SK-N-SH treated with all-trans-retinoic acid at 6 μM for 48 hours (cell line): ENCODE results near the gene FRAS1.

Experiments
- ATAC-seq: fragments of 200-7000 bp; cut with Tn5 transposase; 3 replicates; pipeline ENCODE4 v1.9.1; 2020; ENCODE audit warnings: mild to moderate bottlenecking, moderate library complexity
- BACH2 ChIP-seq: fragments of 250-450 bp; sonication (Bioruptor Pico); IDR thresholded peaks from 2 replicates; pipeline ENCODE4 v1.9.0; 2021; ENCODE audit warnings: mild to moderate bottlenecking, borderline replicate concordance
- ESRRG ChIP-seq: fragments of 250-450 bp; sonication (Bioruptor Pico); IDR thresholded peaks from 2 replicates; pipeline ENCODE4 v1.6.1; 2021; ENCODE audit warnings: mild to moderate bottlenecking
- GLIS3 ChIP-seq: fragments of 250-450 bp; sonication (Bioruptor Pico); IDR thresholded peaks from 2 replicates; pipeline ENCODE4 v1.5.0; 2020; ENCODE audit warnings: mild to moderate bottlenecking, moderate library complexity
- ISL1 ChIP-seq: fragments of 250-450 bp; sonication (Bioruptor Pico); IDR thresholded peaks from 2 replicates; pipeline ENCODE4 v2.1.2; 2022; ENCODE audit warnings: mild to moderate bottlenecking, moderate library complexity
- OSR1 ChIP-seq: fragments of 250-450 bp; sonication (Bioruptor Pico); IDR thresholded peaks from 2 replicates; pipeline ENCODE4 v1.8.0; 2022; ENCODE audit warnings: moderate library complexity, mild to moderate bottlenecking, inconsistent platforms
- PPARA ChIP-seq: fragments of 250-450 bp; sonication (Bioruptor Pico); IDR thresholded peaks from 2 replicates; pipeline ENCODE4 v1.5.0; 2020; ENCODE audit warnings: mild to moderate bottlenecking, borderline replicate concordance
- RARB ChIP-seq: fragments of 250-450 bp; sonication (Bioruptor Pico); IDR thresholded peaks from 2 replicates; pipeline ENCODE4 v1.8.0; 2021; ENCODE audit warnings: mild to moderate bottlenecking, moderate library complexity
- SNAI2 ChIP-seq: fragments of 250-450 bp; sonication (Bioruptor Pico); IDR thresholded peaks from 2 replicates; pipeline ENCODE4 v1.5.0; 2020; ENCODE audit warnings: mild to moderate bottlenecking, moderate library complexity
- TCF4 ChIP-seq: fragments of 250-450 bp; sonication (Bioruptor Pico); IDR thresholded peaks from 2 replicates; pipeline ENCODE4 v1.8.0; 2021; ENCODE audit warnings: mild to moderate bottlenecking, moderate library complexity, borderline replicate concordance
- TOX ChIP-seq: fragments of 250-450 bp; sonication (Bioruptor Pico); IDR thresholded peaks from 2 replicates; pipeline ENCODE4 v1.8.0; 2021; ENCODE audit warnings: mild to moderate bottlenecking, moderate library complexity, borderline replicate concordance
- ZC3H10 ChIP-seq: fragments of 250-450 bp; sonication (Bioruptor Pico); IDR thresholded peaks from 2 replicates; pipeline ENCODE4 v1.5.1; 2021; ENCODE audit warnings: mild to moderate bottlenecking, moderate library complexity
- ZFP3 ChIP-seq: fragments of 250-450 bp; sonication (Bioruptor Pico); IDR thresholded peaks from 2 replicates; pipeline ENCODE4 v1.5.0; 2020; ENCODE audit warnings: mild to moderate bottlenecking, moderate library complexity
- ZFP30 ChIP-seq: fragments of 450-650 bp; formaldehyde crosslinking; IDR thresholded peaks from 2 replicates; pipeline ENCODE4 v1.5.0; 2022; ENCODE audit warnings: mild to moderate bottlenecking, moderate library complexity
- ZNF565 ChIP-seq: fragments of 450-650 bp; formaldehyde crosslinking; conservative IDR thresholded peaks from 2 replicates; pipeline ENCODE4 v1.5.0; 2020; ENCODE audit warnings: low read depth, mild to moderate bottlenecking, moderate library complexity
- ZNF70 ChIP-seq: fragments of 450-650 bp; formaldehyde crosslinking; IDR thresholded peaks from 2 replicates; pipeline ENCODE4 v1.5.0; 2020; ENCODE audit warnings: mild to moderate bottlenecking, moderate library complexity
- ZNF8 ChIP-seq: fragments of 450-650 bp; formaldehyde crosslinking; IDR thresholded peaks from 2 replicates; pipeline ENCODE4 v1.5.0; 2020; ENCODE audit warnings: mild to moderate bottlenecking, moderate library complexity
- TF ChIP-seq, protein P1 (sequence below): fragments of 250-450 bp; sonication (Bioruptor Pico); IDR thresholded peaks from 2 replicates; pipeline ENCODE4 v1.5.1; 2020; ENCODE audit warnings: low read depth, mild to moderate bottlenecking, moderate library complexity
- TF ChIP-seq, protein P2 (sequence below): fragments of 250-450 bp; sonication (Bioruptor Pico); IDR thresholded peaks from 2 replicates; pipeline ENCODE4 v1.5.0; 2020; ENCODE audit warnings: mild to moderate bottlenecking, moderate library complexity
- TF ChIP-seq, protein P3 (sequence below): fragments of 250-450 bp; sonication (Bioruptor Pico); IDR thresholded peaks from 2 replicates; pipeline ENCODE4 v1.5.1; 2021; ENCODE audit warnings: mild to moderate bottlenecking, moderate library complexity
- TF ChIP-seq, protein P4 (sequence below): fragments of 250-450 bp; sonication (Bioruptor Pico); IDR thresholded peaks from 2 replicates; pipeline ENCODE4 v1.8.0; 2020; ENCODE audit warnings: mild to moderate bottlenecking, moderate library complexity, borderline replicate concordance
- TF ChIP-seq, protein P5 (sequence below): fragments of 250-450 bp; sonication (Bioruptor Pico); IDR thresholded peaks from 2 replicates; pipeline ENCODE4 v1.8.0; 2021; ENCODE audit warnings: low read depth, mild to moderate bottlenecking, moderate library complexity, borderline replicate concordance

Gene FRAS1

DNA sequence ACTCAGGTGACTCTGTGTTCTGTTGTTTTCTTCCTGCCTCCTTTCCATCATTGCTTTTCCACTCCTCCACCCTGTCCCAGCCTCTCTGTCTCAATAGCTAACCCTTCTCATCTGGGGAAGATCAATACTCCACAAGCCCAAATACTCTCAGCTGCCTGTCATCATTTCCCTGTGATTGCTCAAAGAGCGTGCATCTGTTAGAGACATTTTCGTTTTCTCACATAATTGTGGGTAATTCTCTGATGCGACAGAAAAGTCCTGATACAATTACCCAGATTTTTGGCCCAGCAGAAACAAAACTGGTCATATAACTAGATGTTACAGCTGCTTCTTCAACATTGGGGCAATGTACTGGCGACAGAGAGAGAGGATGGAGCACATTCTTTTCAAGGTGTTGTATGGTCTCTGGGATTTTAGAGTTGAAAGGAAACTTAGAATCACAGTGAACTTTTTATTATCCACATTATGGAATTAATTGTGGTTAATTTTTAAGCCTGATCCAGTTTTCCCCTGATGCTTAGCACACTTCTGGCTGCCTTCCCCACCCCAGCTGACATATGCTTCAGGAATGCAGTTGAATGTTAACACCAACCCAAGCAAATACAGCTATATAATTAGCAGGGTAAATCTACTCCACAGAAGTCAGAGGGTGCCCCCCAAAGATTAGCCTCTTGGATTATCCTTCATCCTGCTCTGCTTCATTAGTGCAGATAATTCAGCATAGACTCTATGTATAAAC lies 323.0 kb downstream of the FRAS1 start:
- peak; percentile 34; the same call in 1 of the 3 replicates for ATAC-seq
- TF ChIP-seq OSR1 (CRISPR knock-in tag) (no peak), TCF4 (CRISPR knock-in tag) (no peak), ISL1 (CRISPR knock-in tag) (no peak), BACH2 (CRISPR knock-in tag) (no peak), ZFP3 (no peak), ZFP30 (CRISPR knock-in tag) (no peak), ZNF8 (CRISPR knock-in tag) (no peak), PPARA (CRISPR knock-in tag) (no peak), ESRRG (CRISPR knock-in tag) (no peak), RARB (CRISPR knock-in tag) (no peak)
- TF ChIP-seq, protein P1, sequence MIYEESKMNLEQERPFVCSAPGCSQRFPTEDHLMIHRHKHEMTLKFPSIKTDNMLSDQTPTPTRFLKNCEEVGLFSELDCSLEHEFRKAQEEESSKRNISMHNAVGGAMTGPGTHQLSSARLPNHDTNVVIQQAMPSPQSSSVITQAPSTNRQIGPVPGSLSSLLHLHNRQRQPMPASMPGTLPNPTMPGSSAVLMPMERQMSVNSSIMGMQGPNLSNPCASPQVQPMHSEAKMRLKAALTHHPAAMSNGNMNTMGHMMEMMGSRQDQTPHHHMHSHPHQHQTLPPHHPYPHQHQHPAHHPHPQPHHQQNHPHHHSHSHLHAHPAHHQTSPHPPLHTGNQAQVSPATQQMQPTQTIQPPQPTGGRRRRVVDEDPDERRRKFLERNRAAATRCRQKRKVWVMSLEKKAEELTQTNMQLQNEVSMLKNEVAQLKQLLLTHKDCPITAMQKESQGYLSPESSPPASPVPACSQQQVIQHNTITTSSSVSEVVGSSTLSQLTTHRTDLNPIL (CRISPR knock-in tag), result no peak
- TF ChIP-seq, protein P2, sequence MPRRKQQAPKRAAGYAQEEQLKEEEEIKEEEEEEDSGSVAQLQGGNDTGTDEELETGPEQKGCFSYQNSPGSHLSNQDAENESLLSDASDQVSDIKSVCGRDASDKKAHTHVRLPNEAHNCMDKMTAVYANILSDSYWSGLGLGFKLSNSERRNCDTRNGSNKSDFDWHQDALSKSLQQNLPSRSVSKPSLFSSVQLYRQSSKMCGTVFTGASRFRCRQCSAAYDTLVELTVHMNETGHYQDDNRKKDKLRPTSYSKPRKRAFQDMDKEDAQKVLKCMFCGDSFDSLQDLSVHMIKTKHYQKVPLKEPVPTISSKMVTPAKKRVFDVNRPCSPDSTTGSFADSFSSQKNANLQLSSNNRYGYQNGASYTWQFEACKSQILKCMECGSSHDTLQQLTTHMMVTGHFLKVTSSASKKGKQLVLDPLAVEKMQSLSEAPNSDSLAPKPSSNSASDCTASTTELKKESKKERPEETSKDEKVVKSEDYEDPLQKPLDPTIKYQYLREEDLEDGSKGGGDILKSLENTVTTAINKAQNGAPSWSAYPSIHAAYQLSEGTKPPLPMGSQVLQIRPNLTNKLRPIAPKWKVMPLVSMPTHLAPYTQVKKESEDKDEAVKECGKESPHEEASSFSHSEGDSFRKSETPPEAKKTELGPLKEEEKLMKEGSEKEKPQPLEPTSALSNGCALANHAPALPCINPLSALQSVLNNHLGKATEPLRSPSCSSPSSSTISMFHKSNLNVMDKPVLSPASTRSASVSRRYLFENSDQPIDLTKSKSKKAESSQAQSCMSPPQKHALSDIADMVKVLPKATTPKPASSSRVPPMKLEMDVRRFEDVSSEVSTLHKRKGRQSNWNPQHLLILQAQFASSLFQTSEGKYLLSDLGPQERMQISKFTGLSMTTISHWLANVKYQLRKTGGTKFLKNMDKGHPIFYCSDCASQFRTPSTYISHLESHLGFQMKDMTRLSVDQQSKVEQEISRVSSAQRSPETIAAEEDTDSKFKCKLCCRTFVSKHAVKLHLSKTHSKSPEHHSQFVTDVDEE, result no peak
- TF ChIP-seq, protein P3, sequence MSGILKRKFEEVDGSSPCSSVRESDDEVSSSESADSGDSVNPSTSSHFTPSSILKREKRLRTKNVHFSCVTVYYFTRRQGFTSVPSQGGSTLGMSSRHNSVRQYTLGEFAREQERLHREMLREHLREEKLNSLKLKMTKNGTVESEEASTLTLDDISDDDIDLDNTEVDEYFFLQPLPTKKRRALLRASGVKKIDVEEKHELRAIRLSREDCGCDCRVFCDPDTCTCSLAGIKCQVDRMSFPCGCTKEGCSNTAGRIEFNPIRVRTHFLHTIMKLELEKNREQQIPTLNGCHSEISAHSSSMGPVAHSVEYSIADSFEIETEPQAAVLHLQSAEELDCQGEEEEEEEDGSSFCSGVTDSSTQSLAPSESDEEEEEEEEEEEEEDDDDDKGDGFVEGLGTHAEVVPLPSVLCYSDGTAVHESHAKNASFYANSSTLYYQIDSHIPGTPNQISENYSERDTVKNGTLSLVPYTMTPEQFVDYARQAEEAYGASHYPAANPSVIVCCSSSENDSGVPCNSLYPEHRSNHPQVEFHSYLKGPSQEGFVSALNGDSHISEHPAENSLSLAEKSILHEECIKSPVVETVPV (CRISPR knock-in tag), result no peak
- TF ChIP-seq, protein P4, sequence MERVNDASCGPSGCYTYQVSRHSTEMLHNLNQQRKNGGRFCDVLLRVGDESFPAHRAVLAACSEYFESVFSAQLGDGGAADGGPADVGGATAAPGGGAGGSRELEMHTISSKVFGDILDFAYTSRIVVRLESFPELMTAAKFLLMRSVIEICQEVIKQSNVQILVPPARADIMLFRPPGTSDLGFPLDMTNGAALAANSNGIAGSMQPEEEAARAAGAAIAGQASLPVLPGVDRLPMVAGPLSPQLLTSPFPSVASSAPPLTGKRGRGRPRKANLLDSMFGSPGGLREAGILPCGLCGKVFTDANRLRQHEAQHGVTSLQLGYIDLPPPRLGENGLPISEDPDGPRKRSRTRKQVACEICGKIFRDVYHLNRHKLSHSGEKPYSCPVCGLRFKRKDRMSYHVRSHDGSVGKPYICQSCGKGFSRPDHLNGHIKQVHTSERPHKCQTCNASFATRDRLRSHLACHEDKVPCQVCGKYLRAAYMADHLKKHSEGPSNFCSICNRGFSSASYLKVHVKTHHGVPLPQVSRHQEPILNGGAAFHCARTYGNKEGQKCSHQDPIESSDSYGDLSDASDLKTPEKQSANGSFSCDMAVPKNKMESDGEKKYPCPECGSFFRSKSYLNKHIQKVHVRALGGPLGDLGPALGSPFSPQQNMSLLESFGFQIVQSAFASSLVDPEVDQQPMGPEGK, result no peak
- TF ChIP-seq, all 23 proteins: peak for 0

DNA sequence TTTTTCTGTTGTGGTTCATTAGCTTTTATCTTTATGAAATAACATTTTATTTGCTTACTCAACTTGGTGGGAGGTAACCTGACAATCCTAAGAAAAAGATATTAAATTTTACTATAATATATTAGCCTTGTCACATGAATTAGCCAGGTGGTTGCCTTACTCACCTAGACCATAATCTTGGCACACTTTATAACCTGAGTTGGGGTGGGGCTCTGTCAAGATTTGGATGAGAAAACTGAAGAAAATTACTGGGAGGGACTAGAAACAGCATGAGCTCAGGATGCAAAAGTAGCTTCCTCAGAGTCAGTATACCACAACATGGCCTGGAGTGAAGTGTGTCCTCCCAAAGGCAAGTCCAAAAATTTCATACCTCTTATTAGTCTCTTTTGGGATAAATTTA lies 329.6 kb downstream of the FRAS1 start:
- TF ChIP-seq GLIS3 (no peak), ESRRG (CRISPR knock-in tag) (no peak), BACH2 (CRISPR knock-in tag) (no peak), ZNF565 (CRISPR knock-in tag) (no peak), OSR1 (CRISPR knock-in tag) (no peak), TOX (CRISPR knock-in tag) (no peak), ZFP3 (no peak), SNAI2 (CRISPR knock-in tag) (no peak), ZNF70 (CRISPR knock-in tag) (no peak)
- TF ChIP-seq, protein P3 (CRISPR knock-in tag), result no peak
- no peak for ATAC-seq

DNA sequence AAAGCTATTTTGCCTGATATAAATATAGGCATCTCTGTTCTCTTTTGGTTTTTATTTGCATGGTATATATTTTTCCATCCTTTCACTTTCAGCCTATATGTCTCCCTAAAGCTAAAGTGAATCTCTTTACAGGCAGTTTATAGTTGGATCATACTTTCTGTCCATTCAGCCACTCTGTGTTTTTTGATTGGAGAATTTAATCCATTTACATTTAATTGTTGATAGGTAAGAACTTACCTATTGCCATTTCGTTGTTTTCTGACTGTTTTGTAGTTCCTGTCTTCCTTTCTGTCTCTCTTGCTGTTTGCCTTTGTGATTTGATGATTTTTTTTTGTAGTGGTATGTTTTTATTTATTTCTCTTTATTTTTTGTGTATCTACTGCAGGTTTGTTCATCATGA lies 338.5 kb downstream of the FRAS1 start:
- no peak for ATAC-seq
- TF ChIP-seq SNAI2 (CRISPR knock-in tag) (no peak), GLIS3 (no peak), ZNF565 (CRISPR knock-in tag) (no peak), ZFP30 (CRISPR knock-in tag) (no peak), ZNF70 (CRISPR knock-in tag) (no peak), ZC3H10 (no peak), ESRRG (CRISPR knock-in tag) (no peak), ZFP3 (no peak), BACH2 (CRISPR knock-in tag) (no peak)
- TF ChIP-seq, protein P5, sequence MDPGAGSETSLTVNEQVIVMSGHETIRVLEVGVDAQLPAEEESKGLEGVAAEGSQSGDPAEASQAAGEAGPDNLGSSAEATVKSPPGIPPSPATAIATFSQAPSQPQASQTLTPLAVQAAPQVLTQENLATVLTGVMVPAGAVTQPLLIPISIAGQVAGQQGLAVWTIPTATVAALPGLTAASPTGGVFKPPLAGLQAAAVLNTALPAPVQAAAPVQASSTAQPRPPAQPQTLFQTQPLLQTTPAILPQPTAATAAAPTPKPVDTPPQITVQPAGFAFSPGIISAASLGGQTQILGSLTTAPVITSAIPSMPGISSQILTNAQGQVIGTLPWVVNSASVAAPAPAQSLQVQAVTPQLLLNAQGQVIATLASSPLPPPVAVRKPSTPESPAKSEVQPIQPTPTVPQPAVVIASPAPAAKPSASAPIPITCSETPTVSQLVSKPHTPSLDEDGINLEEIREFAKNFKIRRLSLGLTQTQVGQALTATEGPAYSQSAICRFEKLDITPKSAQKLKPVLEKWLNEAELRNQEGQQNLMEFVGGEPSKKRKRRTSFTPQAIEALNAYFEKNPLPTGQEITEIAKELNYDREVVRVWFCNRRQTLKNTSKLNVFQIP (CRISPR knock-in tag), result no peak
- TF ChIP-seq, protein P3 (CRISPR knock-in tag), result no peak
- TF ChIP-seq, protein P2, result no peak
